22Rv1 (cell line): Measurements from ENCODE around the gene CABP1.

Experiments used
- H3K27ac ChIP-seq: fragments of 450-650 bp; 2 replicates; pipeline ENCODE4 v1.5.1; 2017
- CTCF ChIP-seq: fragments of 450-650 bp; IDR thresholded peaks from 2 replicates; pipeline ENCODE4 v1.5.1; 2017; ENCODE audit warnings: mild to moderate bottlenecking
- ZFX ChIP-seq: fragments of 450-650 bp; IDR thresholded peaks from 2 replicates; pipeline ENCODE4 v1.6.1; 2017; ENCODE audit warnings: antibody characterized with exemption, borderline replicate concordance

Gene CABP1

GRCh38 chr12:120639771-120640721 lies at the start of gene CABP1:
Gene CABP1 (plus strand): TSS chr12:120640626. CDS start chr12:120640686, 60 bp downstream.
- TF ChIP-seq CTCF (peak; percentile 49), ZFX (no peak)
- H3K27ac ChIP-seq = no peak within 1 kb of the TSS

- no peak overlapping the region for H3K27ac ChIP-seq
- TF ChIP-seq CTCF = no peak
- no peak for TF ChIP-seq ZFX
Measured at GRCh38 chr12:120590741-120591407, 49.6 kb upstream of the CABP1 start.

GRCh38 chr12:120592121-120593049 lies 48.0 kb upstream of the CABP1 start:
- TF ChIP-seq CTCF (no peak), ZFX (no peak)
- no peak overlapping the region for H3K27ac ChIP-seq

- H3K27ac ChIP-seq = no peak overlapping the region
- no peak for TF ChIP-seq CTCF
- no peak for TF ChIP-seq ZFX
Measured at GRCh38 chr12:120596901-120597300, 43.5 kb upstream of the CABP1 start.

GRCh38 chr12:120597861-120598260 lies 42.6 kb upstream of the CABP1 start:
- TF ChIP-seq ZFX (no peak), CTCF (no peak)

GRCh38 chr12:120598674-120599463 lies 41.6 kb upstream of the CABP1 start:
- TF ChIP-seq ZFX = no peak
- TF ChIP-seq CTCF = no peak

More at GRCh38 chr12:120597861-120598260, 42.6 kb upstream of the CABP1 start:
- H3K27ac ChIP-seq = no peak overlapping the region

More at GRCh38 chr12:120598674-120599463, 41.6 kb upstream of the CABP1 start:
- H3K27ac ChIP-seq = no peak overlapping the region
